Measurements from ENCODE around the gene CUX1. TPM values are rescaled to one million over a fixed set of nuclear protein-coding genes. Genes with fewer than 3 reads are reported as not detected.

Gene CUX1
- total RNA-seq, 1 experiment from 2014 or later: 53.5 TPM

DNA sequence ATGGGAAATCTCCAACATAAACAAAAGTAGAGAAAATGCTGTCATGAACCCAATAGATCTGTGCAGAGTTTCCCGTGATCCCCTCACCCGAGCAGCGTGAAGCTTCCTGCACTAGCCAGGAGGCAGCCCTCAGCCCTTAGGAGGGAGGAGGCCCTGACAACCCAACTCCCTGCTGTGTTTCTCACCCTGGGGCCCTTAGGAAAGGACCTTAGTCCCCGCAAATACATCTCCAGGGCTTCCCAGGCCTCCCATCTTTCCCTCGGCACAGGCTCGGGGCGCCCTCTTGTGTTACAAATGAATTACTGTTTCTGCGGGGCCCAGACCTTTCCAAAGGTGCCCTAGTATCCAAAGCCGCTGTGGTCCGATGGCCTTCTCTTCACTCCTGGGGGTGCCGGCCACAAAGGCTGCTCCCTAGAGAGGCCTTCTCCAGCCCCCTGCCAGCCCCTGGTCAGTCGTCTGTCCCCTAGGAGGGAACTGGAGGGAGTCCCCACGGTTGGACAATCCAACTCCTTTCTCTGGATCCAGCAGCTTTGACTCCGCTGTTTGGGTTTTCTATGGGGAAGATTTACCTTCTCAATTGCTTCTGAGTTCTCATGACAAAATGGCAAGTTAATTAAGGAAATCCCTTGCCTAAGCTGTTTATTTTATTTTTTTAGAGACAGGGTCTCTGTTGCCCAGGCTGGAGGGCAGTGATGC, 419.3 kb downstream of the CUX1 start:
- H3K4me1 ChIP-seq (ENCODE audit: insufficient read depth, low read length): no peaks in the 10 kb centered on the region
- Mint-ChIP-seq H3K27me3 (ENCODE audit: low read depth) (no peaks in the 10 kb centered on the region), H3K27ac (peak overlapping the region in 1 of 3 experiments; percentile 49; a peak in 3 of 7 replicates), H3K4me3 (no peak overlapping the region), H3K36me3 (ENCODE audit: insufficient read depth in 1 of 3, low read depth in 3 of 3) (peaks cover 11 to 58% (median 33%) of the 10 kb centered on the region in 3 experiments; a peak in 6 of 7 replicates), H3K9me3 (no peaks in the 10 kb centered on the region), H3K4me1 (0 out of 4 replicates have a peak, but pooled peaks cover 0 to 3% of the 10 kb centered on the region in 2 experiments)
- no peak overlapping the region for H3K56ac ChIP-seq (ENCODE audit: insufficient read length, low read depth, low read length)
- DNase-seq: peak; percentile 76
- H3K4ac ChIP-seq (ENCODE audit: low read depth, low read length): no peak overlapping the region
- no peak overlapping the region for H4K91ac ChIP-seq (ENCODE audit: insufficient read length, low read depth, low read length)
- no peak overlapping the region for H3K27ac ChIP-seq (ENCODE audit: insufficient read length, low read depth, low read length)
- H3K79me2 ChIP-seq (ENCODE audit: insufficient read depth, low read length): no peaks in the 10 kb centered on the region
- H2AFZ ChIP-seq (ENCODE audit: low read length): no peak overlapping the region
- H3K9ac ChIP-seq (ENCODE audit: extremely low read depth, insufficient read length, low read length): no peak overlapping the region
- peaks cover 3% of the 10 kb centered on the region for H3K79me1 ChIP-seq (ENCODE audit: insufficient read depth, low read depth, low read length, poor library complexity, severe bottlenecking)
- no peak overlapping the region for H3K23ac ChIP-seq (ENCODE audit: insufficient read length, low read depth, low read length)
- no peaks in the 10 kb centered on the region for H3K27me3 ChIP-seq (ENCODE audit: insufficient read depth, low read length)
- no peak overlapping the region for H2AK5ac ChIP-seq (ENCODE audit: insufficient read length, low read length)
- no peak overlapping the region for H2BK12ac ChIP-seq (ENCODE audit: insufficient read length, low read depth, low read length)
- no peaks in the 10 kb centered on the region for H3K9me3 ChIP-seq (ENCODE audit: control insufficient read depth, low read depth, low read length)
- no peak overlapping the region for H3K14ac ChIP-seq (ENCODE audit: insufficient read depth, low read length)
- no peak overlapping the region for H3K4me2 ChIP-seq (ENCODE audit: insufficient read depth, insufficient read length, low read length)
- no peak overlapping the region for H4K5ac ChIP-seq (ENCODE audit: insufficient read length, low read depth, low read length)
- no peak overlapping the region for H4K8ac ChIP-seq (replicated peaks; ENCODE audit: insufficient read length, low read depth, low read length)
- H2BK20ac ChIP-seq (ENCODE audit: low read depth, low read length, poor library complexity, severe bottlenecking): no peak overlapping the region
- no peak overlapping the region for H2BK15ac ChIP-seq (ENCODE audit: low read depth, low read length)
- WGBS (ENCODE audit: extremely low coverage, insufficient read length, low lambda C conversion rate): no CpG with 5 or more reads among the region's 14 CpGs
- H3K18ac ChIP-seq (ENCODE audit: insufficient read length, low read depth, low read length): no peak overlapping the region
- TF ChIP-seq, protein P1, sequence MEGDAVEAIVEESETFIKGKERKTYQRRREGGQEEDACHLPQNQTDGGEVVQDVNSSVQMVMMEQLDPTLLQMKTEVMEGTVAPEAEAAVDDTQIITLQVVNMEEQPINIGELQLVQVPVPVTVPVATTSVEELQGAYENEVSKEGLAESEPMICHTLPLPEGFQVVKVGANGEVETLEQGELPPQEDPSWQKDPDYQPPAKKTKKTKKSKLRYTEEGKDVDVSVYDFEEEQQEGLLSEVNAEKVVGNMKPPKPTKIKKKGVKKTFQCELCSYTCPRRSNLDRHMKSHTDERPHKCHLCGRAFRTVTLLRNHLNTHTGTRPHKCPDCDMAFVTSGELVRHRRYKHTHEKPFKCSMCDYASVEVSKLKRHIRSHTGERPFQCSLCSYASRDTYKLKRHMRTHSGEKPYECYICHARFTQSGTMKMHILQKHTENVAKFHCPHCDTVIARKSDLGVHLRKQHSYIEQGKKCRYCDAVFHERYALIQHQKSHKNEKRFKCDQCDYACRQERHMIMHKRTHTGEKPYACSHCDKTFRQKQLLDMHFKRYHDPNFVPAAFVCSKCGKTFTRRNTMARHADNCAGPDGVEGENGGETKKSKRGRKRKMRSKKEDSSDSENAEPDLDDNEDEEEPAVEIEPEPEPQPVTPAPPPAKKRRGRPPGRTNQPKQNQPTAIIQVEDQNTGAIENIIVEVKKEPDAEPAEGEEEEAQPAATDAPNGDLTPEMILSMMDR (conservative IDR thresholded peaks at IDR 0.05): peak; percentile 92
- no peaks in the 10 kb centered on the region for H3K23me2 ChIP-seq (ENCODE audit: insufficient read length, low read depth, low read length, poor library complexity, severe bottlenecking)
- H3T11ph ChIP-seq (ENCODE audit: low read length): no peak overlapping the region
- no peak overlapping the region for H2BK5ac ChIP-seq (ENCODE audit: insufficient read length, low read length)
- no peaks in the 10 kb centered on the region for H4K20me1 ChIP-seq (ENCODE audit: control insufficient read depth, insufficient read depth, insufficient read length)
- no peak overlapping the region for H2BK120ac ChIP-seq (ENCODE audit: low read depth, low read length, poor library complexity, severe bottlenecking)

All from H9 (cell line).